Esophagus mucosa (tissue), 1 donor: Measurements from ENCODE around the gene CAPN12. TPM values are rescaled to one million over a fixed set of nuclear protein-coding genes. Genes with fewer than 3 reads are reported as not detected.
"Not testable (repeated sequence)": the region's sequence is repeated elsewhere in the genome, so short reads cannot be mapped to it uniquely, and the experiment has no call there.

ENCODE experiments used
- ATAC-seq: fragments of 200-7000 bp; cut with Tn5 transposase; one replicate; pipeline ENCODE4 v1.9.1; 2020
- total RNA-seq: library from RNA; stranded (reverse); gene quantifications from one replicate; pipeline ENCODE4 v1.2.4, GENCODE V29; 2023
- donor health status: DM: yes; HTN: yes; CAD: no.

CAPN12 gene
- total RNA-seq, 1 donor from 2014 or later, result 2.2 TPM

DNA sequence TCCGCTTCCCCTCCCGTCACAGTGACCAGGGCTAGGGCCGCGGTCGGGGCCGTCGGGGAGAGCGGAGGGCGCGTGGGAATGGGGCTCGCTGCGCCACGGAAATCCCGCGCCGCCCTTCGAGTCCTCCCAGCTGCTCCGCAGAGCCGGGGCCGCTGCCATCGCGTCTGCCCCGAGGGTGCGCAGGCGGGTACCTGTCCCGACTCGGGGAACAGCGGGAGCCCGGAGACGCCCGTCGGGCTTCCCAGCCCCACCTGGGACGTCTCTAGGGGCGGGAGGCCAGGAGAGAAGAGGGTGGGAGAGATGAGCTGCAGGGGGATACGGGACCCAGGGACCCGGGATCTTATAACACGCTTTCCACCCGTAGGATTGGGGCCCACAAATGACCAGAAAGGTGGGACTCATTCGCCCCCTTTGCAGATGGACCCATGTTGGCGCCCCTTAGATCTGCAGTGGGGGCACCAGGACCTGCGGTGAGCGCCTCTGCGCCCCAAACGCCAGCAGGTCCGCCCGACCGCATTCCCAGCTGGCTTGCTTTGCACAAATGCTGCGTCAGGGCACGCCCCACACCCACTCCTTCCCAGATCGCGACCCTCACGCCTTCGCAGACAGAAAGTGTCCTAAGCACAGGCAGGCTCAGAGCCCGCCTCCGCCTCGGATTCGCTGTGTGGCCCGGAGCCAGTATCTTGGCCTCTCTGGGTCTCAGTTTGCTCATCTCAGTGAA is 26.1 kb upstream of the CAPN12 start:
- ATAC-seq, result peak; percentile 61

DNA sequence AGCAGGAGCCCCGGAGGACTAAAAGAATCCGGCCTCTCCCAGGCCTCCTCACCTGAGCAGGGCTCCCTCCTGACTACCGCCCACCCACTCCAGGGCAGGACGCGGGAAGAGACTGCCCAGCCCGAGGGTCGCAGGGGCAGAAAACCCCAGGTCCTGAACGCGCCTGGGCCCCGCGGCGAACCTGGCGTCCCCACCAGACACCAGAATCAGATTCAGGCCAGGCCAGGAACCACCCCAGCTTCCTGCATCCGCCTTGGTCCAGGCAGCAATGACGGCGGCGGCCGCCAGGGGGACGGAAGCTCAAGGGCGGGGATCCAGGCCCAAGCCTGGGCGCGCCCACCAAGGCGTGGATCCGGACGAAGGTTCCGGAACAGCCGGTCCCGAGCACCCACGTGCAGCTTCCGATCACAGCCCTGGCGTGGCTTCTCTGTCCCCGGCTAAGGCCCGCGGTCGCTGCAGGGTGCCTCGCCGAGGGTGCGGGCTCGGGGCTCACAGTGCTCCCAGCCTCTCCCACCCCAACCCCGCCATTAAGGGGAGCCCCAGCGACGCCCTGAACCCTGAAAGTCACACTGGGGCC is 25.4 kb upstream of the CAPN12 start:
- peak; percentile 82 for ATAC-seq

DNA sequence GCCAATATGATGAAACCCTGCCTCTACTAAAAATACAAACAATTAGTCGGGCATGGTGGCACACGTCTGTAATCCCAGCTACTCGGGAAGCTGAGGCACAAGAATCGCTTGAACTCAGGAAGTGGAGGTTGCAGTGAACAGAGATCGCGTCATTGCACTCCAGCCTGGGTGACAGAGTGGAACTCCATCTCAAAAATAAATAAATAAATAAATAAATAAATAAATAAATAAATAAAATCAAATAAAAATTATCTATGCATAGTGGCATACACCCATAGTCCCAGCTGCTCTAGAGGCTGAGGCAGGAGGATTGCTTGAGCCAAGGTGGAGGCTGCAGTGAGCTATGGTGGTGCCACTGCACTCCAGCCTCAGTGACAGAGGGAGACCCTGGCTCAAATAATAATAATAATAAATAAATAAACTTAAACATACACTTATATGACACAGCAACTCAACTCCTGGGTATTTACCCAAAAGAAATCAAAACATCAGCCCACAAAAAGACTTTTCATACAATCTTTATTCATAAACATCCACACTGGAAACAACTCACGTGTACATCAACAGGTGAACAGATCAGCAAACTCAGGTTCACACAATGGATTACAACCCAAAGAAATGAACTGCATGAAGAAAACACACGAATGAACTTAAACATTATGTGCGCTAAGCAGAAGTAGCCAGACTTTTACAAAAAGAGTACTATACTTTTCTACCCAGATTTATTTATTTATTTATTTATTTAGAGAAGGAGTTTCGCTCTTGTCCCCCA is 22.2 kb upstream of the CAPN12 start:
- no peak for ATAC-seq

DNA sequence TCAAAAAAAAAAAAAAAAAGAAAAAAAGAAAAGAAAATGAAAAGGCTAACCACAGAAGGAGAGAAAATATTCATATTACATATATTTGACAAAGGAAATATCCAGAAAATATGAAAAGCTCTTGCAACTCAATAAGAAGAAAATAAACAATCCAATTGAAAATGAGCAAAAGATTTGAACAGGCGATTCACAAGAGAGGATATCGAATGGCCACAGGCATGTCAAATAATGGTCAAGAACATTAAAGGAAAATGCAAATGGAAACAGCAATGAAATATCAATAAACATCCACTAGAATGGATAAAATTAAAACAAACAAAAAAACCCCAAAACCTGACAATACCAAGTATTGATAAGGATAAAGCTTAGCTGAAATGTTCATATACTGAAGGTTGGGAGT is 20.9 kb upstream of the CAPN12 start:
- ATAC-seq, result no peak

DNA sequence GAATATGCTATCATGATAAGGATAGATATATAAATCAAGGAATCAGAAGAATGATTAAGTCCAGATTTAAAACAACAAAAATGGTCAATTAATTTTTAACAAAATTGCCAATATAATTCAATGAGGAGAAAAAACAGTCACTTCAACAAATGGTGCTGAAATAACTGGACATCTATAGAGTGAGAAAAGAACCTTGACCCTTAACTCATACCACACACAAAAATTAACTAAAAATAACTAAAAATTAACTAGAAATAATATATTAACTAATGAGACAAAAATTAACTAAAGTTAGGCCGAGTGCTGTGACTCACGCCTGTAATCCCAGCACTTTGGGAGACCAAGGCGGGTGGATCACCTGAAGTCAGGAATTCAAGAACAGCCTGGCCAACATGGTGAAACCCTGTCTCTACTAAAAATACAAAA is 19.5 kb upstream of the CAPN12 start:
- no peak for ATAC-seq

DNA sequence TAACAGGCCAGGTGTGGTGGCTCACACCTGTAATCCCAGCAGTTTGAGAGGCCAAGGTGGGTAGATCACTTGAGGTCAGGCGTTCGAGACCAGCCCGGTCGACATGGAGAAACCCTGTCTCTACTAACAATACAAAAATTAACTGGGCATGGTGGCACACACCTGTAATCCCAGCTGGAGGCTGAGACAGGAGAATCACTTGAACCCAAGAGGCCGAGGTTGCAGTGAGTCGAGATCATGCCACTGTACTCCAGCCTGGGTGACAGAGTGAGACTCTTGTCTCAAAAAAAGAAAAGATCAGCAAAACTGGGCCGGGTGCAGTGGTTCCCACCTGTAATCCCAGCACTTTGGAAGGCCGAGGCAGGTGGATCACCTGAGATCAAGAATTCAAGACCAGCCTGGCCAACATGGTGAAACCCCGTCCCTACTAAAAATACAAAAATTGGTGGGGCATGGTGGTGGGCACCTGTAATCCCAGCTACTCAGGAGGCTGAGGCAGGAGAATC is 17.7 kb upstream of the CAPN12 start:
- not testable (repeated sequence) for ATAC-seq

DNA sequence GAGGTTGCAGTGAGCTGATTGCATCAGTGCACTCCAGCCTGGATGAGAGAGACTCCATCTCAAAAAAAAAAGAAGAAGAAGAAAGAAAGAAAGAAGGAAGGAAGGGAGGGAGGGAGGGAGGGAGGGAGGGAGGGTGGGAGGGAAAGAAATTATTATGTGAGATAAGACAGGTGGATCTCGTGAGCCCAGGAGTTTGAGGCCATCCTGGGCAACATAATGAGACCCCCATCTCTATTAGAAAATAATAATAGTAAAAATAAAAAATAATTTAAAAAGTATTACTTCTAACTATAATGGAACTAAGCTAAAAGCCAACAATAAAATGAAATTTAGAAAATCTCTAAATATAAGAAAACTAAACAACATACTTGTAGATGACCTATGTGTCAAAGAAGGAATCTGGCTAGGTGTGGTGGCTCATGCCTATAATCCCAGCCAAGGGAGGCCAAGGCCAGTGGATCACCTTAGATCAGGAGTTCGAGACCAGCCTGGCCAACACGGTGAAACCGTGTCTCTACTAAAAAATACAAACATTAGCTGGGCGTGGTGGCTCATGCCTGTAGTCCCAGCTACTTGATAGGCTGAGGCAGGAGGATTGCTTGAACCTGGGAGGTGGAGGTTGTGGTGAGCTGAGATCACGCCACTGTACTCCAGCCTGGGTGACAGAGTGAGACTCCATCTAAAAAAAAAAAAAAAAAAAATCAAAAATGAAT is 16.7 kb upstream of the CAPN12 start:
- ATAC-seq, result not testable (repeated sequence)

DNA sequence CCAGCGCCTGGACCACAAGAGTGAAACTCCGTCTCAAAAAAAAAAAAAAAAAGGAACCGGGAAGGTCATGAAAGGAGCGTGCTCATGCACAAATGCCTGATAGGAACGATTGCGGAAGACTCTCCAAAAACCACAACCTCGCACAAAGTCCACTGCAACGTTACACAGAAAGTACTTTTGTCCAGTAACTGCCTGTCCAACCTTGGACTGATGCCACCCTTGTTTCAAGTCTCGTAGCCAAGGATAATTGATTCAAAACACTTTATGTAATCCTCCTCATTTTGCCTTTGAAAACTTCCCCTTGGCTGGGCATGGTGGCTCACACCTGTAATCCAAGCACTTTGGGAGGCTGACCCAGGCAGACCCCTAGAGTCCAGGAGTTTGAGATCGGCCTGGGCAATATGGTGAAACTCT is 15.3 kb upstream of the CAPN12 start:
- ATAC-seq, result no peak

DNA sequence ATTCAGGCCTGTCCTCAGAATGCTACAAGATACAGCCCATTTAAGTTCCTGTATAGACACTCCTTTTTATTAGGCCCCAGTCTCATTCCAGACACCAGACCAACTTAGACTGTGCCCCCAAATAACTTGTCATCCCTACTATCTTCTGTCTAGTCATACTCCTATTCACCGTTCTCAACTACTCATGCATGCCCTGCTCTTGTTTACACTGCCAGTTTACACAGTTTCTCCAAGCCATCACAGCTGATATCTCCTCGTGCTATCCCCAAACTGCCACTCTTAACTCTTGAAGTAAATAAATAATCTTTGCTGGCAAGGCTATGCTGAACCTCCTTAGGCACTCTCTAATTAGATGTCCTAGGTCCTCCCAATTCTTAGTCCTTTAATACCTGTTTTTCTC is 9.9 kb upstream of the CAPN12 start:
- not testable (repeated sequence) for ATAC-seq

DNA sequence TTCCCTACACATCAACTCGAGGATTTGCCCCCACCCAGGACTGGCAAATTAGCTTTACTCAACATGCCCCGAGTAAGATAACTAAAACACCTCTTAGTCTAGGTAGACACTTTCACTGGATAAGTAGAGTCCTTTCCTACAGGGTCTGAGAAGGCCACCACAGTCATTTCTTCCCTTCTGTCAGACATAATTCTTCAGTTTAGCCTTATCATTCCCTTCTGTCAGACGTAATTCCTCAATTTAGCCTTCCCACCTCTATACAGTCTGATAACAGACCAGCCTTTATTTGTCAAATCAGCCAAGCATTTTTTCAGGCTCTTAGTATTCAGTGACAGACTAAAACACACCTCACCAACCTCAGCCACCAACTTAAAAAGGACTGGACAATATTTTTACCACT is 9.5 kb upstream of the CAPN12 start:
- ATAC-seq, result not testable (repeated sequence)

DNA sequence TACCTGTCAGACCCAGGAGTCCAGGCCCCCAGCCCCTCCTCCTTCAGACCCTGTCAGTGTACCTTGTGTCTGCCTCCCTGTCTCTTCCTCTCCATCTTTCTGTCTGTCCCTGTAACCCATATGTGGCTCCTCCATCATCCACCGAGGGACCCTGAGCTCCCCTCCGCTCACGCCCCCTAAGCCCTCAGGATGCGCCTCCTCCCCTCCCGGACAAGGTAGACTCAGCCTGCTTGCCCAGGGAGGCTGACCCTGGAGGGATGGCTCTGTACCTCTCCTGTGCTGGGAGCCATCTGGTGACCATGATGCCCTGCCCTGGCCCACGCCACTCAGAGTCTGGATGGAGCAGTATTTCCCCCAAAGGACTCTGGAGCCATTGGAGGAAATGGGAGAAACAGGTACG is 1.0 kb upstream of the CAPN12 start:
- no peak for ATAC-seq

DNA sequence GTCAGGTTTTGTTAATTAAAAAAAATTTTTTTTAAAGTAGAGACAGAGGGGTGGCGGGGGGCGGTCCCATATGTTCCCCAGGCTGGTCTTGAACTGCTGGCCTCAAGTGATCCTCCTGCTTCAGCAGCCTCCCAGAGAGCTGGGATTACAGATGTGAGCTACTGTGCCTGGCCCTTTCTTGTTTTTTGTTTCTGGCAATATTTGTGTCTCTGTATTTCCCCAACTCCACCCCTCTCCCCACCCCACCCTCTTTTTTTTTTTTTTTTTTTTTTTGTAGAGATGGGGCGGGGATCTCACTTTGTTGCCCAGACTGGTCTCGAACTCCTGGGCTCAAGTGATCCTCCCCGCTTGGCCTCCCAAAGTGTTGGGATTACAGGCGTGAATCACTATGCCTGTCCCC is 600 bp upstream of the CAPN12 start:
- no peak for ATAC-seq

DNA sequence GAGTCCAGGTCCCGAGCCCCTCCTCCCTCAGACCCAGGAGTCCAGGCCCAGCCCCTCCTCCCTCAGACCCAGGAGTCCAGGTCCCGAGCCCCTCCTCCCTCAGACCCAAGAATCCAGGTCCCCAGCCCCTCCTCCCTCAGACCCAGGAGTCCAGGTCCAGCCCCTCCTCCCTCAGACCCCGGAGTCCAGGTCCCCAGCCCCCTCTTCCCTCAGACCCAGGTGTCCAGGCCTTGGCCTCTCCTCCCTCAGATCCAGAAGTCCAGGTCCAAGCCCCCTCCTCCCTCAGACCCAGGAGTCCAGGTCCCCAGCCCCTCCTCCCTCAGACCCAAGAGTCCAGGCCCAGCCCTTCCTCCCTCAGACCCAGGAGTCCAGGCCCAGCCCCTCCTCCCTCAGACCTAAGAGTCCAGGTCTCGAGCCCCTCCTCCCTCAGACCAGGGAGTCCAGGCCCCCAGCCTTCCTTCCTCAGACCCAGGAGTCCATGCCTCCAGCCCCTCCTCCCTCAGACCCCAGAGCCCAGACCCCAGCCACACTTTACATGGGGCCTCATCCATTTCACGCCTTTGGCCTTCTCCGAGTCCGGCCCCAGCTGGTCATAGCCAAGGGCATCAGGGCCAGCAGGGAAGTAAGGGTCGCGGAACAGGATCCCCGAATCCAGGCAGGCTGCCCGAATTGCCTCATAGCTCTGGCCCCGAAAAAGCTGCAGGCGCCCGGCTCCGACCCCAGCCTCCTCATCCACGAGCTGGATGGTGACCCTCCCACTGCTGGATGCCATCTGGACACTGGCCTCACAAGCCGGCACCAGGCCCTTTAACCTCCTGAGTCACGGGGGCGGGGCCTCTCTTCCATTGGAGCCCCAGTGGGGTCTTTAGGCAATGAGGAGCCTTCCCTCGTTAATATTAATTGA is 628 bp downstream of the CAPN12 start:
- ATAC-seq, result no peak

DNA sequence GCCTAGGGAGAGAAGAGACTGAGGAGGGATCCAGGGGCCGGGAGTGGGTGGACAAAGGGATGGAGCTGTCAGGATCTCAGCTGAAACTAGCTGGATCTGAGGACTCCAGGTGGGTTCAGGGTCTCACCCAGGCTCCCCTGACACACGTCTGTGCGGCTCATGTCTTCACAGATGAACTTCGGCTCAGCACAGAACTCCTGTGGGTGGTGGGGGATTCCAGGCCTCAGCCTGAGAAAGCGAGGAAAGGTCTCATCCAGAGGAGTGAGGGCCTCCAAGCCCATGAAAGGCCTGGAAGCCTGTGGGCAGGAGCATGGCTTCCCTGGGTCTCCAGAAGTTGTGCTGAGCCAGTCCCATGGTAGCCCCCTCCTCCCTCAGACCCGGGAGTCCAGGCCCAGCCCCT is 1.4 kb downstream of the CAPN12 start:
- ATAC-seq, result no peak

DNA sequence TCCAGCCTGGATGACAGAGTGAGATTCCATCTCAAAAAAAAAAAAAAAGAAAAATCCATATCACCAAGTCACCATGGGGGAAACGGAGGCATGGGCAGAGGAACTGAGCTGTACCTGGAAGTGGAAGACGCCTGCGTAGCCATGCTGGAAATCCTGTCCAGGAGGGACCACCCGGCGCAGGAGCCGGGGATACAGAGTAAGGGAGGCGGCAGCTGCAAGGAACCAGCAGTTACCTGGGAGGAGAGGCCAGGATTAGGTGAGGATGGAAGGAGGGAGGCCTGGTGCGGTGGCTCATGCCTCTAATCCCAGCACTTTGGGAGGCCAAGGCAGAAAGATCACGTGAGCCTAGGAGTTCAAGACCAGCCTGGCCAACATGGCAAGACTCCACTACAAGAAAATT is 2.0 kb downstream of the CAPN12 start:
- no peak for ATAC-seq

DNA sequence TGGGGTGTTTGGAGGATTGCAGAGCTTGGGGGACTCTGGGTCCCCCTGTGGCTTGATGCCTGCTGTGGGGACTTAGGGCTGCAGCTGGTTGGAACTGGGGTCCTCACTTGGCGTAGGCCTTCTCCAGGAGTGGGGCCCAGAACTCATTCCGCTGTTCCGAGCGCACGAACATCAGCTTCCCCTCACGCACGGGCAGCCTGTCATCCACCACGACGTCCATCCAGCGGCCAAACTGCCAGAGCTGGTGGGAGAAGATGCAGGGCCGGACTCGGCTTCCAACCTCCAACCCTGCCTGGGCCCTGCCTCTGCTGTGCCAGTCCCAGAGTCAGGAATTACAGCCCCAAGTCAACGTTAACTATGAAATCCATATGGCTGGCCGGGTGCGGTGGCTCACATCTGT is 2.6 kb downstream of the CAPN12 start:
- ATAC-seq, result no peak

DNA sequence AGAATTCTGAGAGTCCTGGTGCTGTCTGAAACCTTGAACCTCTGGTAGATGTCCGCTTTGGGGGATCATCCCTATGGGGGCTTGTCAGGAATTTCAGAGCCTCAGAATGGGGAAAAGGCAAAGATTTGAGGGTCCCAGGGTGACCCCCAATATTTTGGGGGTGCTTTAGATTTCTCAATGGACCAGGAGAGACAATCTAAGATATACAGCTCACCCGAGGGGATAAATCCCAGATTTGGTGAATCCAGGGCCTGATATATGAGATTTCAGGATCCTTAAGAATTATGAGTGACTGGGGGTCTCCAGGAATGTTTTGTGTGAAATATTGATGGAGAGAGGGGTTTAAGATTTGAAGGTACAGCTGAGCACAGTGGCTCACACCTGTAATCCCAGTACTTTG is 3.3 kb downstream of the CAPN12 start:
- no peak for ATAC-seq

DNA sequence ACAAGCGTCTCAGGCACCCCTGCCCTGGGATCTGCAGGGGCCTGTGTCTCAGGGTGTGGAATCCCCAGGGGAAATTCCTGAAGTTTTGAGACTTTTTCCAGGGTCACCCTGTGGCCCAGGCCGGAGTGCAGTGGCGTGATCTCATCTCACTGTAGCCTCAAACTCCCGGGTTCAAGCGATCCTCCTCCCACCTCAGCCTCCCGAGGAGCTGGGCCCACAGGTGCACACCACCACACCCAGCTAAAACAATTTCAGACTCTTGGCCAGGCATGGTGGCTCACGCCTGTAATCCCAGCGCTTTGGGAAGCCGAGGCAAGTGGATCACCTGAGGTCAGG is 4.0 kb downstream of the CAPN12 start:
- no peak for ATAC-seq

DNA sequence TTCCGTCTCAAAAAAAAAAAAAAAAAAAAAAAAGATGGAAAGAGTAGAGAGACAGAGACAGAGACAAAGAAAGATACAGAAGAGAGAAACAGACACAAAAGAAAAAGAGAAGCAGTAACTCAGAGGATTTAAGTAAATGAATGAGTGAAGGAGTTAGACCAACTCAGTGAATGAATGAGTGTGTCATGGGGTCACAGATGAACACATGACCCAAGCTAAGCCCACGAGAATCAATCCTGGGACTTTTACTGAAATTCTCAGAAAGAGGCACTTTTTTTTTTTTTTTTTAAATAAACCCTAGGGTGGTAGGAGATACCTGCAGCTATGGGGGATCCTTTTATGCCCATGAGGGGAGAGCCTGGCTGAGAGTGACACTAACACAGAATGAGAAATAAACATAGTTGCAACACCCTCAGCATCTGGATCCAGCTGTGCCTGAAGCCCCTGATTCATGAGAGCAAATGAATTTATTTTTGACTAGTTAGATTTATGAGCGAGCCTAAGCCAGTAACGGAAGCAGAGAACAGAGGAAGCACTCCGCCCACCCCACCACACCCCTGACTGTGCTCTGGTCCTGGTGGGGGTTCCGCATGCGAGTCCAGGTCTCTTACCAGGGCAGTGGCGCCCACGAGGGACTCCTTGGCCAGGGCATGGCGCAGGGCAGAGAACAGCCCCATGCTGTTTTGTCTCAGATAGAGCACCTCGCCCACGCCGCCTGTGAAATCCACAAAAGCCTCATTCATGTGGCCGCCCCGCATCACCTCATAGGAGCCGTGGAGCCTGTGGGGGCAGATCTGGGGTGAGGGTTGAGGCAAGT is 4.6 kb downstream of the CAPN12 start:
- ATAC-seq, result peak; percentile 5

DNA sequence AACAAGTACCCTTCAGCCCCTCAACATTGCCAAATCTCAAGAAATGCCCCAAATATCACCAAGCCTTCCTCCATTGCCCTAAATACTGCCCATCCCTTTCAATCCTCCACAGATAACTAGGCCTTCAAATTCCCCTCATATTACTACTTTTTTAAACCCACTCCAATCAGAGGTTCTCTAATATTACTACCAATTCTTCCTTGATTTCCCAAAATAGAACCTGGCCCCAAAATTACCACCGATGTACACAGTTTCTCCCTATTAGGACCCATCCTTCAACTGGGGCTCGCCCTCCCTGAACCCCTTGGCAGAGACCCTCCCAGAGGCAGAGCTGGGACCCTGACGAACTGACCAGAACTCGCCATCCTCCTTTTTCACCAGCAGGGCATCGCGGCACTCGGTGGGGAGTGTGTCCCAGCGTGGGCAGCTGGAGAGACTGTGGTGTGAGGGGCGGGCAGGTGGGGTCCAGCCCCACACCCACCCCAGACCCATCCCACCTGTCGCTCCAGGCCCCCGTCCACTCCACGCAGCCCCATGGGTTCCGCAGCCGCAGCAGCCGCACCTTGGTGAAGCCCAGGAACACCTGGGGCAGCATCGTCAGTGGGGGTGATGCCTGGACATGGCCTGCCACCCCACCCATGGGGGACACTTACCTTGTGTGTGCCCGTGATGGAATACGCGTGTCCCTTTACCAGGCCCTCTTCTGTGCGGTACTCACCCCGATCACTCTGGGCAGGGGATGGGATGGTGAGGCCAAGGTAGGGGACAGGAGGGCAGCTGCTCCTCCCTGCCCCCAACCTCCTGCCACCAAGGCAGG is 6.1 kb downstream of the CAPN12 start:
- no peak for ATAC-seq
